Retinal pigment epithelial cell (primary cell): ENCODE measurements around the gene DSCAM.

Source experiments
- DNase-seq: peaks from one replicate; pipeline ENCODE4 v3.0.0-alpha.2; 2010; ENCODE audit warnings: low read depth
- H3K4me3 ChIP-seq: 2 replicates; pipeline ENCODE4 v1.5.1; 2011; ENCODE audit warnings: mild to moderate bottlenecking, low read length, control low read depth, moderate library complexity
- TF ChIP-seq, protein P1 (sequence below): conservative IDR thresholded peaks from 2 replicates; pipeline ENCODE4 v1.5.1; 2011; ENCODE audit warnings: low read depth, low read length, control low read depth, inconsistent platforms

The DSCAM gene

DNA sequence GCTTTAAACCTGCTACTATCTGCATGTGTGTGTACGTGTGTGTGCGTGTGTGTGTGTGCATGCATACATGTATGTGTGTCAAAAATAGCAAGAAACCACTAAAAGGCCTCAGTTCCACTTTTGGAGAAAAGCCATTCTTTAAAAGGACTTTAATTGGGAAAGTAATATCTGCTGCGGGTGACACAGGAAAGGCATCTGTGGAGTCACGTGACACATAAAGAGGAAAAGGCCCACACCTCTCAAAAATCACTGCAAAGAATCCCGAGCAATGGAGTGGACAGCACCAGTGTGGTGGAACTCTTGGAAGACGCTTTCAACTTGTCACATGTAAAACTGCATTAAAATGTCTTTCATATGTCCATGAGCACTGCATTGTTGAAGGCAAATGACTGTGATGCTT, 63.6 kb downstream of the DSCAM start:
- H3K4me3 ChIP-seq, result no peak overlapping the region
- no peak for DNase-seq
- TF ChIP-seq, protein P1, sequence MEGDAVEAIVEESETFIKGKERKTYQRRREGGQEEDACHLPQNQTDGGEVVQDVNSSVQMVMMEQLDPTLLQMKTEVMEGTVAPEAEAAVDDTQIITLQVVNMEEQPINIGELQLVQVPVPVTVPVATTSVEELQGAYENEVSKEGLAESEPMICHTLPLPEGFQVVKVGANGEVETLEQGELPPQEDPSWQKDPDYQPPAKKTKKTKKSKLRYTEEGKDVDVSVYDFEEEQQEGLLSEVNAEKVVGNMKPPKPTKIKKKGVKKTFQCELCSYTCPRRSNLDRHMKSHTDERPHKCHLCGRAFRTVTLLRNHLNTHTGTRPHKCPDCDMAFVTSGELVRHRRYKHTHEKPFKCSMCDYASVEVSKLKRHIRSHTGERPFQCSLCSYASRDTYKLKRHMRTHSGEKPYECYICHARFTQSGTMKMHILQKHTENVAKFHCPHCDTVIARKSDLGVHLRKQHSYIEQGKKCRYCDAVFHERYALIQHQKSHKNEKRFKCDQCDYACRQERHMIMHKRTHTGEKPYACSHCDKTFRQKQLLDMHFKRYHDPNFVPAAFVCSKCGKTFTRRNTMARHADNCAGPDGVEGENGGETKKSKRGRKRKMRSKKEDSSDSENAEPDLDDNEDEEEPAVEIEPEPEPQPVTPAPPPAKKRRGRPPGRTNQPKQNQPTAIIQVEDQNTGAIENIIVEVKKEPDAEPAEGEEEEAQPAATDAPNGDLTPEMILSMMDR, result no peak

DNA sequence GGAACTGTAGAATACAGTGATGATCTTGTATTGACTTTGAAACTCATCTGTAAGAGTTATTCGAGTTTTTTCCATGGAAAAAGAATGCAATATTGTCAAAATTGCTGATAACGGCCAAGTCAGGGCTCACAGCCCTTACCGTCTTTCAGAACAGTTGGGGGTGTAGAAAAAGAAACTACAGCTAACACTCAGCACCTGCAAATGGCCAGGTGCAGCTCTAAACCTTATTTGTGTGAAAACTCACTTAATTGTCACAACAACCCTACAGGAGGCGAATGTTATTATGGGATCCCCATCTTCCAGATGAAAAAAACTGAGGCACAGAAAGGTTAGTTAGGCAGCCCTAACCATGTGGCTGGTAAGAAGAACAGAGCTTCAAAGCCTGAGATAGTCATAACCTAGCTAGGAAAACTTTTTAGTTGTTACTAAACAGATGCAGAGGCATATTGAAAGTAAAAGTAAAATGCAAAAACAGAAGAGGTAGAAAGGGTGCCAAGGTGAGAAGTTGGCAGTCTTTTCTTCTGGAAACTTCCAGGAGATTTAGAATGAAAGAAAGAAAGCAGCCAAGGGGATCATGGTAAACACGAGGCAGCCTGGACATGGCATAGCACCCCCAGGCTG, 76.4 kb downstream of the DSCAM start:
- TF ChIP-seq, protein P1, result no peak
- H3K4me3 ChIP-seq, result no peak overlapping the region
- no peak for DNase-seq

DNA sequence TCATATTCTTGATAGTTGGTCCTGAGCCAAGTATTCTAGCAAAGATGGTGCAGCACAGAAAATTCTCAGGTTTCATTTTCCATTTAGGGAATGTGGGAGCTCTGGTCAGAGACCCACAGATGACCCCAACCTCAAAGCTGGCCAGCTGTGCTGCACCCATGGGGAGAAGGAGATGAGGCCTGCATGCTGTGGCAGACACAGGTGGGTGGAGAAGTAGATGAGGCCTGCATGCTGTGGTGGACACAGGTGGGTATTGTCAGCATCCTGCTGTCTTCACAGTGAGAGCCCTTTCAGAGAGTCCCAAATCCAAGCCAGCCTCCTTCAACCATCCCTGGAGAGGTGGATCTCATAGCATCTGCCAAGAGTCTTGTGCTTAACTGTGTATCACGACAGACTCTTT, 77.7 kb downstream of the DSCAM start:
- no peak overlapping the region for H3K4me3 ChIP-seq
- no peak for DNase-seq
- TF ChIP-seq, protein P1, result no peak

DNA sequence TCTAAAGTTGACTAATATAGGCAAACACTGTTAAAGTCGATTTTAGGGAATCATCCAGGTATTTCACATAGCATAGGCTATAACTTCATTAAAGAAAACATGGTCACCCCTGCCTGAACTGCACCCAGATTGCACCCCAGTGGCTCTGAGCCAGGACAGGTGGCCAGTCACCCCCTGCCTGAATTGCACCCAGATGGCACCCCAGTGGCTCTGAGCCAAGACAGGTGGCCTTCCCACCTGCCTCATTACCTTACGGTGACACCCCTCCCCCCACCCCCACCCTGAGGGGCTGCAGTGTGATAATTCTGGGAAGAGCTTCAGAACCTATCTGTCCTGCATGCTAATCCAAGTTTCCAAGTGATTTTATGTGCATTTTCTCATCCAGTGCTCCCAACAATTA, 78.9 kb downstream of the DSCAM start:
- DNase-seq, result no peak
- TF ChIP-seq, protein P1, result no peak
- no peak overlapping the region for H3K4me3 ChIP-seq

DNA sequence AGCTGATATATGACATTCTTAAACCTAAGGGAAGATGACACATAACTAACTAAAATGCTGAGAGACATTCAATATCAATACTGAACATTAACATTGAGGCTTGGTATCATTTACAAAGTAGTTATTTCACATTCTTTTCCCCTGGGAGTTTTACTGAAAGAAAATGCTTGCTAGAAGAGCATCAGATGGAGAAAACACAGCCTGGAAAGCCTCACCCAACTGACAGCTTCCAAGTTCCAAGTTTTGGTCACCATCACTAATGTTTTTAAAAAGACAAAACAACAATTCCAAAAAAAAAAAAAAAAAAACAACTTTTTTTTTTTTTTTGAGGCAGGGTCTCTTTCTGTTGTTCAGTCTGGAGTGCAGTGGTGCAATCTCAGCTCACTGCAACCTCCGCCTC, 80.6 kb downstream of the DSCAM start:
- H3K4me3 ChIP-seq, result no peak overlapping the region
- DNase-seq, result no peak
- TF ChIP-seq, protein P1, result no peak

DNA sequence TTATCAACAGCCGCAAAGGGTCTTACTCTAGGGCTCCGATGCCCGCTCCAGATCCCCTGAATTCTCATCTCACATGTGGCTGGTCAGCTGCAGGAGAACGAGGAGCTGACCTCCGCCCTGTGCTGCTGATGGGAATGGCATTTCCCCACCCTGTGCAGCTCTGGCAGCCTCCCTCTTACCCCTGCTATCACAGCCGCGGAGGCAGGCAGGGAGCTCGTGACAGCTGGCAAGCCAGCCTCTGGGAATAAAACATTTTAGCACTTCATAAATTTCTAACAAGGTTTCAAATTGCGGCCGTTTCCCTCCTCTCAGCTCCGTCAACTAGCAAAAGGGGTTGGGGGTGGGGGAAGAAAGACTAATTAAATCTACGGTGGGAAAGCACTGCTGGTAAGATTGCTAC, 81.1 kb downstream of the DSCAM start:
- DNase-seq, result no peak
- H3K4me3 ChIP-seq, result no peak overlapping the region
- TF ChIP-seq, protein P1, result no peak

DNA sequence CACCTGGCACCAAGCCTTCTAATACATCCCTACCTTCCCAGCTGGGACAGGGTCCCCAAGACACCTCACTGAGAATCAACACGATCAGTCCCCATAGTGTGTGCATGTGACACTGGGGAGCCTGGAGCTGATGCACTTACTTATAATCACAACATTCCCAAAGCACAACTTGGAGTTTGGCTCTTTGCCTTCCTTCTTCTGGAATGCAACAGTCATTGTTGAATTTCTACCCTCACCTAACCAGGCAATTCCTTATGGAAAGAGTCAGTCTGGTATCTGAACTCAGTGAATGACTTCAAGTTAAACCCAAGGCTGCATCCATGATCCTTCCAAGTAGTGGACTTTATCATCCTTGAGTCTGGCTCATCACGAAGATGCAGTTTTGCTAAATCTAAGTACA, 86.1 kb downstream of the DSCAM start:
- DNase-seq, result no peak
- TF ChIP-seq, protein P1, result no peak
- no peak overlapping the region for H3K4me3 ChIP-seq
